SK-N-MC (cell line): ENCODE data around the gene MAPT.

Source experiments
- EZH2 ChIP-seq: fragments of 200-600 bp; sonication (generic); IDR thresholded peaks from one replicate; pipeline ENCODE4 v1.6.1; 2017; ENCODE audit warnings: antibody characterized with exemption
- FOXP2 ChIP-seq: optimal IDR thresholded peaks from 2 replicates; pipeline ENCODE3; 2011; ENCODE audit warnings: mild to moderate bottlenecking, moderate library complexity; ENCODE audit not compliant: insufficient read depth; ENCODE audit errors: extremely low read length, control extremely low read depth
- POLR2AphosphoS5 ChIP-seq: IDR thresholded peaks from 2 replicates; pipeline ENCODE4 v1.6.1; 2012; ENCODE audit warnings: mild to moderate bottlenecking, low read depth, low read length, borderline replicate concordance

DNA sequence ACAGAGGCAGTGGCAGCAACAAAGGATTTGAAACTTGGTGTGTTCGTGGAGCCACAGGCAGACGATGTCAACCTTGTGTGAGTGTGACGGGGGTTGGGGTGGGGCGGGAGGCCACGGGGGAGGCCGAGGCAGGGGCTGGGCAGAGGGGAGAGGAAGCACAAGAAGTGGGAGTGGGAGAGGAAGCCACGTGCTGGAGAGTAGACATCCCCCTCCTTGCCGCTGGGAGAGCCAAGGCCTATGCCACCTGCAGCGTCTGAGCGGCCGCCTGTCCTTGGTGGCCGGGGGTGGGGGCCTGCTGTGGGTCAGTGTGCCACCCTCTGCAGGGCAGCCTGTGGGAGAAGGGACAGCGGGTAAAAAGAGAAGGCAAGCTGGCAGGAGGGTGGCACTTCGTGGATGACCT is 130.2 kb downstream of the MAPT start:
- TF ChIP-seq POLR2AphosphoS5 (no peak), EZH2 (no peak), FOXP2 (no peak)
